ENCODE measurements around the gene PAXIP1.

PAXIP1 gene

GRCh38 chr7:154996101-154996500 is 6.8 kb downstream of the PAXIP1 start:
- no peak for DNase-seq

DNA sequence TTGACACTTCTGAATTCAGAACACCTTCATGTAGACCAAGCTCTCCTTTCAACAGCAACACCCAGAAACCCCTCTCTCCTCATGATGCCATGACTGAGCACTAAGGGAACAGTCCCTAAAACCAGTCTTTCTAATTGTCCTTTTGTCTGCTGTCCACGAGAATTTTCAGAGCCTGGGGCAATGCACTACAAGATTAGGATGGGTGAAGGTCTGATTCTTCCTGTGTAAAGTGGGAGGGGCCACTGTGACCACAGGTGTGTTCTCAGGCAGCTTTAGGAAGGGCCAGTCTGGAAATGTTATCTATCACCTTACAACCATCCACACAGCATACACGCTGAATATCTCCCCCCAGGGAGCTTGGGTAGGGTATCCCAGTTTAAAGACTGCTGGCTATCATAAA is 7.9 kb downstream of the PAXIP1 start:
- no peak for DNase-seq

GRCh38 chr7:154990964-154991540 is 11.9 kb downstream of the PAXIP1 start:
- DNase-seq: no peak

GRCh38 chr7:154987571-154987970 is 15.4 kb downstream of the PAXIP1 start:
- no peak for DNase-seq

DNA sequence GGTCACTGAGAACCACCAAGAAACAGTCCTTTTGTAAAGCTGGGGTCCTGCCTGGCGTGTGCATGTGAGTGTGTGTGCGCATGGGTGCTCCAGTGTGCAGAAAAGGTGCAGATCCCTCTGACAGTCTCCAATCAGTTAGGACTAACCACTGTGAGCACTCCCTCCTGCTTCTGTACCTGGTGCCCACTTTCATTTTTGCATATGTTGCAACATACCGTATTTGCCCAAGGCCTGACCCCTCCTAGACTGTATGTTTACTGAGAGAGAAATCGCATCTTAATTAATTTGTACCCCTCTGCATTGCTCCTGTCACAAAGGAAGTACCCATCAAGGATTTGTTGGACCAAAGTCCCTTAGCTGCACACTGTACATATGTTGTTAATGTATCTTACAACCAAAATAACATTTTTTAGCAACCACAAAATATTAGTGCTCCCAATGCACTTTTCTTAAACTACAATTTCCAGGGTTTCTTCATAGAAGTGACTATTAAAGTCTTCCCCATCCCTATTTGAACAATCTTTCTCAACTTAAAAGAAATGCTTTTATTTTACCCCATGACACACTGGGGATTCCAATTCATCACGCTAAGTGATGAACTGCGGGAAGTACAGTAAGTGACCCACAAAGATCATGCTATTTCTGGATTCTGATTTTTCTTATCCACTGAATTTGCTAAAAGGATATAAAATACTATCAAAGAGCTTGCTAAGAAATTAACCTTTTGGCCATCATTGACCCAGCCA is 16.6 kb downstream of the PAXIP1 start:
- no peak for DNase-seq

DNA sequence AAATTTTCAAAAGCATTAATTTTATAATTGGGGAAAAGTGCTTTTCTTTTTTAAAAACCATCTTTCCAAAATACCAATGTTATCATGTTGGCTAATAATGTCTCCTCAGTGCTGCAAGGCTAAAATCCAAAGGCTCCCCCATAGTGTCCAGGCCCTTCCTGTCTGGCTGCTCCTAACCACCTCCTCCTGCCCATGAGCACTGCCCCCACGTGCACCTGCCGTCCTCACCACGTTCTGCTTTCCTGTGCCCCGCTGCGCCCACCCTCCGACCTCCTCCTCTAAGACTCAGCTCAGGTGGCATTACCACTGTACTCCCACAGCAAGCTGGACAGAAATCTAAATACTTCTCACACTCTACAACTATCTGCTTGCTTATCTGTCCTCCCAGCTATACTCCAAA is 17.7 kb downstream of the PAXIP1 start:
- no peak for DNase-seq

GRCh38 chr7:154984601-154985188 is 18.2 kb downstream of the PAXIP1 start:
- DNase-seq: no peak

DNA sequence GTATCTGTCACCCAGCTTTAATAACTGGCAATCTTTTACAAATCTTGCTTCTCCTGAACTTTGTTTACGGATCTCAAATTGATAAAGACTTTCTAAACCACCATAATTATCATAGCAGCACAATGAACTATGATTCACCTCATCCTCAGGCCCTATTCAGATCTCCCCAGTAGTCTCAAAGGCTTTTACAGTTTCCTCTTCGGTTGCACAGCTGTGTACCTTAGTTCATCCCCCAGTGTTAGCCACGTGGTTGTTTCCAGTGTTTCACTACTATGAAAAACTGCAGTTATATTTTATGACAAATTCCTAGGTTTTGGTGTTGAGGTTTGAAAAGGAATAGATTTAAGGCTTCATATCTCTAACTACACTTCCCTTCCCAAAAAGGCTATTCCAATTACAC is 24.9 kb downstream of the PAXIP1 start:
- DNase-seq: no peak

DNA sequence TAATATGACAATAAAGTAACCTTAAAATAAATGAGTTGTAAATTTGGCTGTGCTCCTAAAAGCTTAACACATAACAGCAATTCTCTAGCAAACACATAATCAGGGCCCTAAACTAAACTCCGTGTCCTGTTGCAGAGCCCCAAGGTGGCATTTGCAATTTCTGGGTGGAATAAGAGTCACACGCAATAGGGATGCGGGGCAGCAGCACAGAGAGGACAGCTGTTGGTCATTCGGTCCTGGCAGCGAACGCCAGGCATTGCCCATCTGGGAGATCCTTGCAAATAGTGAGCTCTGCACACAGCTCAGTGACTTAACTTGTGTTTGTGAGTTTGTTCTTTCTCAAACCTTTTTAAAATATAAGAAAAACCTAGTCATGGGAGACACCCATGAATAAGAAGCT is 25.7 kb downstream of the PAXIP1 start:
- no peak for DNase-seq

GRCh38 chr7:154976844-154977243 is 26.1 kb downstream of the PAXIP1 start:
- DNase-seq: no peak

GRCh38 chr7:154975984-154976383 is 26.9 kb downstream of the PAXIP1 start:
- DNase-seq: no peak

DNA sequence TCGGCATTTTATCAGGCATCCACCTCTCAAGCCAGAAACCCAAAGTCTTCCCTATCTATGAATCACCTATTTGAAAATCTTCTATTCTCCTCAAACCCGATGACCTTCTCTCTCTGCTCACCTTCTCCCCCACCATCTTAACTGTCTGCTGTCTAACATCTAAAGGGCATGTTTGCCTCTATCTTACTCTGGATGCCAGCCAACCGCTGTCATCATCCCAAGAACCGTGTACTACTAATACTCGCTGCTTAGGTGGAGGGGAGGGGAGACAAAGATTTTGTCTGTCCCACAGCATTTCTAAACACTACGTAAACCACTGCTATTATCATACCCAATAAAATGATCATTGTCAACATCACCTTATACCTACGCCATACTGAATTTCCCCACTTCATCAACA is 29.5 kb downstream of the PAXIP1 start:
- no peak for DNase-seq

DNA sequence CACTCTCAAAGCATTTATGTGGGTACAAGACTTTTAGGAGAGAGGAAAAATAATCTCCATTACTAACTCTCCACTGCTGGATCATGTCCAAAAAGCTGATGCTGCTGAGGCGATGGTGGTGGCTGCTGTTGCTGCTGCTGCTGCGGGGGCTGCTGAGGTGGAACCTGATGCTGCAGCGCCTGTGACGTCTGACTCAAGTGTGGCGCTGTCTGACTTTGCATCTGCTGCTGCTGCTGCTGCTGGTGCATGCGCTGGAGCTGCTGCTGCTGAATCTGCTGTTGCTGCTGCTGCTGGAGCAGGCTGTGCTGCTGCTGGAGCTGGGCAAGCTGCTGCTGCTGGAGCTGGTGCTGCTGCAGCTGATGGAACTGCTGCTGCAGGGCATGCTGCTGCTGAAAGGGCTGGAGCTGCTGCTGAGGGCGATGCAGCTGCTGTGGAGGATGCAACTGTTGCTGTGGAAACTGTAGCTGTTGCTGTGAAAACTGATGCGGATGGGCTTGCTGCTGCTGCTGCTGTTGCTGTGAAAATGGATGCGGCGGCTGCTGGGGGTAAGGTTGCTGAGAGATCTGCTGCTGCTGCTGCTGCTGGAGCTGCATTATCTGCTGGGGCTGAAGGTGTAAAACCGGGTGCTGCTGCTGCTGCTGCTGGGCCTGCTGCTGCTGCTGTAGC is 34.5 kb downstream of the PAXIP1 start:
- DNase-seq: no peak

GRCh38 chr7:154967401-154967955 is 35.4 kb downstream of the PAXIP1 start:
- no peak for DNase-seq

- DNase-seq: no peak
Measured at GRCh38 chr7:154965014-154965413, 37.9 kb downstream of the PAXIP1 start.

DNA sequence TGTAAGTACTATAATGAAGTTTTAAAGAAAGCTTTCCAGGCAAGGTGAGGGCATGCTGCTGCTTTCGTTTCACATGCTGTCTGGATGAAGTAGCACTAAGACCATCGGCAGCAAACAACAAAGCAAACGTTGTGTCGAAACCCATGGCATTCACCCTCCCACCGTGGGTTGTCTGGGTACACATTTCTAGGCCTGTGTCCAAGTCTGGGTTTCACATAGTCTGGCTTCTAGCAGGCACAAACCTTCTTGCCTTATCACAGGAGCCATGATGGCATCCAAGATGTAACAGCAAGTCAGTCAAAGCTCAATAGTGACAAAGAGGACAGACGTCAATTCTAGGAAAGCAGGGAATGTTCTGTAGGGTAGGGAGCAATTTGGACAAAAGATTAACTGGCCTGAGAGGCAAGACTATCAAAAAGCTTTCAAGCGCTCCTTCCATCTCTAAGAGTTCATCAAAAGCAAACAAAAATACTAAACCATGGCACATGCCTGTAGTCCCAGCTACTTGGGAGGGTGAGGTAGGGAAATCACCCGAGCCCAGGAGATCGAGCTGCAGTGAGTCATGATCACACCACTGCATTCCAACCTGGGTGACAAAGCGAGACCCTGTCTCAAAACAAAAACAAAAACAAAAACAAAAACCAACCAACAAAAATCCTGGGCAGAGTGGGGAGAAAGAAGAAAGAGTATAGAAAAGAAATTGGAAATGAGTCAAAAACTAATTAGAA is 42.7 kb downstream of the PAXIP1 start:
- no peak for DNase-seq

GRCh38 chr7:154956427-154956826 is 46.5 kb downstream of the PAXIP1 start:
- DNase-seq: no peak

GRCh38 chr7:154953006-154953684 is 49.8 kb downstream of the PAXIP1 start:
- DNase-seq: peak in 1 of 2 experiments; percentile 14

DNA sequence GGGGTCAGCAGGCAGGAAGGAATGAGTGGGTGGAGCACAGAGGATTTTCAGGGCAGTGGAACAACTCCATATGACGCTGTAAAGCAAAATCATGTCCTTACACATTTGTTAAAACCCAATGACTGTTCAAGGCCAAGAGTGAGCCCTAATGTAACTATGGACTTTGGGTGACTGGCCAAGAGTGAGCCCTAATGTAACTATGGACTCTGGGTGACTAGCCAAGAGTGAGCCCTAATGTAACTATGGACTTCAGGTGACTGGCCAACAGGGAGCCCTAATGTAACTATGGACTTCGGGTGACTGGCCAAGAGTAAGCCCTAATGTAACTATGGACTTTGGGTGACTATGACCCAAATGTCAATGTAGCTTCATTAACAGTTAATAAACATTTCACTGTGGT is 52.0 kb downstream of the PAXIP1 start:
- DNase-seq: no peak

DNA sequence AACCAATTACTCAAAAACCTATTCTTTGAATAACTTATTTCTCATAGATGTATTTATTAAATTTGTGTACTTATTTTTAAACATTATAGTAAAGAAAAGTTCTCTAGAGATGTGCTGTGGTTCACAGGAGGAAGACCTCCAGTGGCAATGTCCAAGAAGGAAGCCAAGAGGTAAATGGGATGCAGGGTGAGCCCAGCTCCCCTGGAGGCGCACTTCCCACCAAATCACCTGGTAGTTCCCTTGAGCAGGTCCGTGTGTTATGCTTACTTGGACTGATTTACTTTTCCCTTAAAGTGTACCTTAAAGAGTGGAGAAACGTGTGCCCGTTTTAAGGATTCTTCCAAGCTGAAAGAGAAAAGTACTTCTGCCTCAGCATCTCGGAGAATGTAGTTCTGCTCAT is 55.3 kb downstream of the PAXIP1 start:
- DNase-seq: no peak

- DNase-seq: no peak
Measured at GRCh38 chr7:154946166-154946565, 56.8 kb downstream of the PAXIP1 start.

- DNase-seq: no peak
Measured at GRCh38 chr7:154943906-154944305, 59.0 kb downstream of the PAXIP1 start.
